Measurements from ENCODE around the gene OR5AR1.
"Not testable (repeated sequence)": the region's sequence is repeated elsewhere in the genome, so short reads cannot be mapped to it uniquely, and the experiment has no call there.

Gene OR5AR1

DNA sequence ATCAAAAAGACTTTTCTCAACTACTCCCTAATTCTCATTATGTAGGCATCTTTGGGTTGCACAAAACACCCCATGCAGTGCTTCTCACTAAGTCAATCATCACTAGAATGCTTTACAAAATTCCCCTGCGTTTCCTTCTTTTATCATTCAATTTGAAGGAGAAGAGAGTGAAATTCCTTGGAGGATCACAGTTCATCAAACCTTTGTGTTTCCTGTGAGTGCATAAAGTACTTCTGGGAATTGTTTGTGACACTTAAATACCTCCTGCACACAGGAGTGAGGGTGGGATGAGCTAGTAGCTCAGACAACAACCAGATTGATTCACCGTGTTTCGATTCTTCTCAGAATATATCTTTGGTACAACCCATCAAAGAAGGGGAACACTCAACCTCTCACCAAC is 3.7 kb upstream of the OR5AR1 start:
- TF ChIP-seq, protein P1, sequence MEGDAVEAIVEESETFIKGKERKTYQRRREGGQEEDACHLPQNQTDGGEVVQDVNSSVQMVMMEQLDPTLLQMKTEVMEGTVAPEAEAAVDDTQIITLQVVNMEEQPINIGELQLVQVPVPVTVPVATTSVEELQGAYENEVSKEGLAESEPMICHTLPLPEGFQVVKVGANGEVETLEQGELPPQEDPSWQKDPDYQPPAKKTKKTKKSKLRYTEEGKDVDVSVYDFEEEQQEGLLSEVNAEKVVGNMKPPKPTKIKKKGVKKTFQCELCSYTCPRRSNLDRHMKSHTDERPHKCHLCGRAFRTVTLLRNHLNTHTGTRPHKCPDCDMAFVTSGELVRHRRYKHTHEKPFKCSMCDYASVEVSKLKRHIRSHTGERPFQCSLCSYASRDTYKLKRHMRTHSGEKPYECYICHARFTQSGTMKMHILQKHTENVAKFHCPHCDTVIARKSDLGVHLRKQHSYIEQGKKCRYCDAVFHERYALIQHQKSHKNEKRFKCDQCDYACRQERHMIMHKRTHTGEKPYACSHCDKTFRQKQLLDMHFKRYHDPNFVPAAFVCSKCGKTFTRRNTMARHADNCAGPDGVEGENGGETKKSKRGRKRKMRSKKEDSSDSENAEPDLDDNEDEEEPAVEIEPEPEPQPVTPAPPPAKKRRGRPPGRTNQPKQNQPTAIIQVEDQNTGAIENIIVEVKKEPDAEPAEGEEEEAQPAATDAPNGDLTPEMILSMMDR (conservative IDR thresholded peaks at IDR 0.05): no peak
- no peak overlapping the region for H3K27ac ChIP-seq

DNA sequence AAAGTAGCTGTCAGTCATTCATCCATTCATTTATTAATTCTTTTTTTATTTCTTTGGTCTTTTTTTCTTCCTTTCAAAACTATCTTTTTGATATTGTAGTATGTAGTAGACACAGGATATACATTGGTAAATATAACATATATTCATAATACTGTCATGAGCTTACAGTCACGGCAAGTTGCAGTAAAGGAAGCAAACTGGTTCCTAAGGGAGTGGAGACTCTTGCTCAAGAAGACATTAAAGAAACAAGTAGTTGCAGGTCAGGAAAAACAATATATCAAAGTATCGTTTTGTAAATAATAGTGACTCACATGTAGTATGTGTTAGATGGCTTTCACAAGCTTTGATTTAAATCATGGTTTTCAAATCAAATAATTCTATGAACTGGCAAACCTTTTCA is 7.5 kb downstream of the OR5AR1 start:
- no peak for TF ChIP-seq ZFX (IDR thresholded peaks at IDR 0.05)
- TF ChIP-seq, protein P1 (conservative IDR thresholded peaks at IDR 0.05): no peak
- no peak overlapping the region for H3K27ac ChIP-seq

DNA sequence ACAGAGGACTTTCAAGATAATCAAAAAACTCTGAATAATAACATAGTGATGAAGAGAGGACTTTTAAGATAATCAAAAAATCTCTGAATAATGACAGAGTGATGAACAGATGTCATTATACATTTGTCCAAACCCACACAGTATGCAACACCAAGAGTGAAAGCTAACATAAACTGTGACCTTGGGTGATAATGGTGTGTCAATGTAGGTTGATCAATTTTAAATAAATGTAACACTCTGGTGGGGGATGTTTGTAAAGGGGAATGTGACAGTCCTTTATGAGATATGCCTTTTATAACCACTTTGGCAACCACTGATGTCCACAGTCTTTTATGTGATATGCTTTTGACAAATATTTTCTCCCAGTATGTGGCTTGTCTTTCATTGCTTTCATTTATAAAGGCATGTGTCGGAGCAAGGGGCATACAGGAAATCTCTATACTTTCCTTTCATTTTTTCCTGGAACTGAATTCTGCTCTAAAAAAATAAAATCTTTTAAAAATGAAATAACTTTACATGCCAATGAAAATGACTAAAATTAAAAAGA is 25.1 kb downstream of the OR5AR1 start:
- no peak for TF ChIP-seq ZFX (IDR thresholded peaks at IDR 0.05)
- TF ChIP-seq, protein P1 (conservative IDR thresholded peaks at IDR 0.05): no peak
- H3K27ac ChIP-seq: no peak overlapping the region

DNA sequence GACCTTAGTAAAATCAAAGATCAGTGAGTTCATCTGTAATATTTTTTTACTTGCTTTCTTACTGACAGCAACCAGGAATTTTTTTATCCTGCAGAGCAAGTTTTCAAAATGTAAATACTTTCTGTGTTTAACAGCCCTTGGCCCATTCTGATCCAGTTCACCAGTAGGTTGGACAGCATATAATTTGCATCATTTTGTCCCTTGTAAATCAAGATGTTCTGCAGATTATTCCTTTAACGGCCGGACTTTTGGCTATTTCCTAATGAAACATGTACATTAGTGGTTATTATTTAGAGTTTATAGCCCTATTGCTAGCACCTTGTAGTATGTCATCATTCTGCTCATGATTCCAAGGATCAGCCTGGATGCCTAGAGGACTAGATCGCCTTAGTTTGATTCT is 27.7 kb downstream of the OR5AR1 start:
- H3K27ac ChIP-seq: not testable (repeated sequence)

DNA sequence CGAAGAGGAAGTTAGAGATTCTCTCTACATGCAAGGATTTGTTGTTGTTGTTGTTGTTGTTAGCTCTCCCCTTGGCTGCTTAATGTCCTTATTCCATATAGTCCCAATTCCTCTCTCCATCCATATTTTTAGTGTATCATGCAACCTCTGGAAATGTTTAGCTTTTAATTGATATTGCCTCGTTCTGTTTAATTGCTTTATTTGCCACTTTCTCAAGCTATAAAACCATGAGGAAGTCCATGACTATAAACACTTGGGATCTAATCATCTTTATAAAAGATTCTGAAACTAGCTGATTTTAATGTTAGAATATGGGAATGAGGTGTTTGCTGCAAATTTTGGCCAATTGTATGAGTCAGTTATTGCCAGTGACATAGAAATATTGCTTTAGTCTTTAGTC is 29.9 kb downstream of the OR5AR1 start:
- no peak overlapping the region for H3K27ac ChIP-seq
- TF ChIP-seq ZFX (IDR thresholded peaks at IDR 0.05): no peak
- TF ChIP-seq, protein P1 (conservative IDR thresholded peaks at IDR 0.05): no peak

DNA sequence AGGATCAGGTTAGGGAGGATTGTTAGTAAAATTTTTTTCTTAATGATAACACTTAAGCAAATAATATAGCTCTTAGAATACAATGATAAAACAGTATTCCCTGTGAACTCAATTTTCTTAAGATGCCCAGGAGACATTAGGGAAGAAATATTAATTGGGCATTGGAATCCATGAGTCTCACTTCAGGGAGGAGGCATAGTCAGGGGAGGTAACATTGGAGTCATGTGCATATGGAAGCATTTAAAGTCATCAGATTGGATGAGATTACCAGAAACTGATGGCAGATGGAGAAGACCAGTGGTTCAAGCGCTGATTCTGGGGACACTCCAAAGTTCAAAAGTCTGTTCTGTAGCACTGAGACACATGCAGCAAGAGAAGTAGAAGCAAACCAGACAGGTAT is 35.3 kb downstream of the OR5AR1 start, which contains the start of gene OR9G1:
OR9G1 (plus strand) TSS at position 301 of the 400 bp plus-strand sequence. CDS start 1,293 bp downstream, outside the sequence.
- TF ChIP-seq ZFX (IDR thresholded peaks at IDR 0.05): no peak
- TF ChIP-seq, protein P1 (conservative IDR thresholded peaks at IDR 0.05): no peak
- no peak within 1 kb of the TSS for H3K27ac ChIP-seq

DNA sequence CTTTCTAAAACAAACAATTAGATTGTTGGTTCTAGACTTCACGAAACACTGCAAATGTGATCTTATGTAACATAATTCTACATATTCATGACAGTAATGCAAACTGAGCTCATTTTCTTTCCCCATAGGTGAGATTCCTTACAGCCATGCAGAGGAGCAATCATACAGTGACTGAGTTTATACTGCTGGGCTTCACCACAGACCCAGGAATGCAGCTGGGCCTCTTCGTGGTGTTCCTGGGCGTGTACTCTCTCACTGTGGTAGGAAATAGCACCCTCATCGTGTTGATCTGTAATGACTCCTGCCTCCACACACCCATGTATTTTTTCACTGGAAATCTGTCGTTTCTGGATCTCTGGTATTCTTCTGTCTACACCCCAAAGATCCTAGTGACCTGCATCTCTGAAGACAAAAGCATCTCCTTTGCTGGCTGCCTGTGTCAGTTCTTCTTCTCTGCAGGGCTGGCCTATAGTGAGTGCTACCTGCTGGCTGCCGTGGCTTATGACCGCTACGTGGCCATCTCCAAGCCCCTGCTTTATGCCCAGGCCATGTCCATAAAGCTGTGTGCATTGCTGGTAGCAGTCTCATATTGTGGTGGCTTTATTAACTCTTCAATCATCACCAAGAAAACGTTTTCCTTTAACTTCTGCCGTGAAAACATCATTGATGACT is 36.9 kb downstream of the OR5AR1 start:
- TF ChIP-seq, protein P1 (conservative IDR thresholded peaks at IDR 0.05): no peak
- TF ChIP-seq ZFX (IDR thresholded peaks at IDR 0.05): no peak

More for the DNA sequence above, 36.9 kb downstream of the OR5AR1 start:
- no peak overlapping the region for H3K27ac ChIP-seq
